ENCODE results near the gene RTN4RL1.

- TF ChIP-seq EP300 (IDR thresholded peaks at IDR 0.05) (no peak), CTCF (IDR thresholded peaks at IDR 0.05) (no peak), POLR2A (IDR thresholded peaks at IDR 0.05) (no peak), POLR2AphosphoS5 (IDR thresholded peaks at IDR 0.05) (no peak)
Observed at GRCh38 chr17:2027528-2028233, 2.5 kb upstream of the RTN4RL1 start.
